Duodenal mucosa (tissue), 2 donors: ENCODE results near the gene PPARG.
A peak's percentile ranks its signal among the peaks of the same experiment; 100 is the strongest.
"Not testable (repeated sequence)": the region's sequence is repeated elsewhere in the genome, so short reads cannot be mapped to it uniquely, and the experiment has no call there.

Experiments used
- H3K27ac ChIP-seq: one replicate; pipeline ENCODE4 v1.7.0; 2013; ENCODE audit warnings: low read depth, low read length
- H3K27me3 ChIP-seq, 2 donors: one replicate each; pipeline ENCODE4 v1.7.0; 2013; ENCODE audit warnings: low read length in 2 of 2, control low read depth in 1 of 2; ENCODE audit not compliant: insufficient read depth in 2 of 2, control insufficient read depth in 1 of 2
- H3K36me3 ChIP-seq, 2 donors: one replicate each; pipeline ENCODE4 v1.7.0; 2013; ENCODE audit warnings: low read length in 2 of 2, control low read depth in 1 of 2; ENCODE audit not compliant: insufficient read depth in 2 of 2, control insufficient read depth in 1 of 2
- H3K4me1 ChIP-seq, 2 donors: one replicate each; pipeline ENCODE4 v1.7.0; 2013; ENCODE audit warnings: low read length in 2 of 2, control low read depth in 1 of 2; ENCODE audit not compliant: insufficient read depth in 2 of 2, control insufficient read depth in 1 of 2
- H3K4me3 ChIP-seq, 2 donors: one replicate each; pipeline ENCODE4 v1.7.0; 2013; ENCODE audit warnings: low read length in 2 of 2, low read depth in 1 of 2
- H3K9ac ChIP-seq, 2 donors: one replicate each; pipeline ENCODE4 v1.7.0; 2013; ENCODE audit warnings: low read length in 2 of 2, low read depth in 1 of 2
- H3K9me3 ChIP-seq, 2 donors: one replicate each; pipeline ENCODE4 v1.7.0; 2013; ENCODE audit warnings: low read length in 2 of 2, control low read depth in 1 of 2; ENCODE audit not compliant: control insufficient read depth in 1 of 2

PPARG gene

GRCh38 chr3:12472796-12473195 is 183.9 kb downstream of the PPARG start:
- H3K36me3 ChIP-seq = no peaks in the 10 kb centered on the region
- no peaks in the 10 kb centered on the region for H3K27me3 ChIP-seq
- H3K27ac ChIP-seq = no peak overlapping the region
- no peaks in the 10 kb centered on the region for H3K9me3 ChIP-seq
- H3K9ac ChIP-seq = no peak overlapping the region
- H3K4me1 ChIP-seq = peaks cover 10 to 21% of the 10 kb centered on the region in 2 donors
- no peak overlapping the region for H3K4me3 ChIP-seq

- Histone ChIP-seq H3K27ac (no peak overlapping the region), H3K4me3 (no peak overlapping the region), H3K9me3 (no peaks in the 10 kb centered on the region), H3K4me1 (peaks cover 10 to 21% of the 10 kb centered on the region in 2 donors), H3K36me3 (no peaks in the 10 kb centered on the region), H3K27me3 (no peaks in the 10 kb centered on the region), H3K9ac (no peak overlapping the region)
These were observed 184.6 kb downstream of the PPARG start for GRCh38 chr3:12473511-12473910.

GRCh38 chr3:12476238-12476897 is 187.5 kb downstream of the PPARG start:
- H3K4me1 ChIP-seq = peaks cover 12 to 35% of the 10 kb centered on the region in 2 donors
- H3K4me3 ChIP-seq = no peak overlapping the region
- H3K27me3 ChIP-seq = no peaks in the 10 kb centered on the region
- H3K9ac ChIP-seq = no peak overlapping the region
- no peaks in the 10 kb centered on the region for H3K36me3 ChIP-seq
- no peak overlapping the region for H3K27ac ChIP-seq
- no peaks in the 10 kb centered on the region for H3K9me3 ChIP-seq

- no peaks in the 10 kb centered on the region for H3K27me3 ChIP-seq
- H3K4me3 ChIP-seq = no peak overlapping the region
- H3K4me1 ChIP-seq = peaks cover 7 to 34% of the 10 kb centered on the region in 2 donors
- H3K9me3 ChIP-seq = no peaks in the 10 kb centered on the region
- H3K27ac ChIP-seq = no peak overlapping the region
- H3K36me3 ChIP-seq = no peaks in the 10 kb centered on the region
- H3K9ac ChIP-seq = no peak overlapping the region
These were observed 188.4 kb downstream of the PPARG start for GRCh38 chr3:12477256-12477655.

GRCh38 chr3:12478326-12478725 is 189.5 kb downstream of the PPARG start:
- Histone ChIP-seq H3K4me3 (no peak overlapping the region), H3K36me3 (no peaks in the 10 kb centered on the region), H3K9ac (no peak overlapping the region), H3K9me3 (no peaks in the 10 kb centered on the region), H3K4me1 (peaks cover 15 to 40% of the 10 kb centered on the region in 2 donors), H3K27ac (no peak overlapping the region), H3K27me3 (no peaks in the 10 kb centered on the region)

- not testable (repeated sequence) for H3K36me3 ChIP-seq, H3K27ac ChIP-seq, H3K27me3 ChIP-seq, H3K4me3 ChIP-seq, H3K9me3 ChIP-seq, H3K9ac ChIP-seq
- H3K4me1 ChIP-seq = peaks cover 22 to 47% of the 10 kb centered on the region in 2 donors
These were observed 190.3 kb downstream of the PPARG start for GRCh38 chr3:12479198-12479597.

GRCh38 chr3:12479919-12480427 is 191.1 kb downstream of the PPARG start:
- H3K9me3 ChIP-seq = no peaks in the 10 kb centered on the region
- no peaks in the 10 kb centered on the region for H3K36me3 ChIP-seq
- H3K27me3 ChIP-seq = no peaks in the 10 kb centered on the region
- H3K27ac ChIP-seq = no peak overlapping the region
- H3K9ac ChIP-seq = no peak overlapping the region
- no peak overlapping the region for H3K4me3 ChIP-seq
- H3K4me1 ChIP-seq = peaks cover 25 to 50% of the 10 kb centered on the region in 2 donors

GRCh38 chr3:12483410-12483809 is 194.5 kb downstream of the PPARG start:
- Histone ChIP-seq H3K4me3 (peak overlapping the region; percentile 87 to 94), H3K9me3 (no peaks in the 10 kb centered on the region), H3K27me3 (no peaks in the 10 kb centered on the region), H3K27ac (peak overlapping the region; percentile 70), H3K36me3 (no peaks in the 10 kb centered on the region), H3K9ac (peak overlapping the region; percentile 71 to 81), H3K4me1 (peaks cover 30 to 40% of the 10 kb centered on the region in 2 donors)

- Histone ChIP-seq H3K4me3 (peak overlapping the region; percentile 87 to 94), H3K27ac (peak overlapping the region; percentile 70), H3K4me1 (peaks cover 30 to 40% of the 10 kb centered on the region in 2 donors), H3K36me3 (no peaks in the 10 kb centered on the region), H3K27me3 (no peaks in the 10 kb centered on the region), H3K9ac (peak overlapping the region; percentile 71 to 81), H3K9me3 (no peaks in the 10 kb centered on the region)
These were observed 195.0 kb downstream of the PPARG start for GRCh38 chr3:12483872-12484197.
